ENCODE data around the gene TANC1. TPM values are rescaled to one million over a fixed set of nuclear protein-coding genes. Genes with fewer than 3 reads are reported as not detected.

The TANC1 gene
- total and polyA plus RNA-seq, 2 donors (not counting 3 experiments of a cell fraction or from before 2014, with no cell fraction given): 58.9 to 99.4 TPM

DNA sequence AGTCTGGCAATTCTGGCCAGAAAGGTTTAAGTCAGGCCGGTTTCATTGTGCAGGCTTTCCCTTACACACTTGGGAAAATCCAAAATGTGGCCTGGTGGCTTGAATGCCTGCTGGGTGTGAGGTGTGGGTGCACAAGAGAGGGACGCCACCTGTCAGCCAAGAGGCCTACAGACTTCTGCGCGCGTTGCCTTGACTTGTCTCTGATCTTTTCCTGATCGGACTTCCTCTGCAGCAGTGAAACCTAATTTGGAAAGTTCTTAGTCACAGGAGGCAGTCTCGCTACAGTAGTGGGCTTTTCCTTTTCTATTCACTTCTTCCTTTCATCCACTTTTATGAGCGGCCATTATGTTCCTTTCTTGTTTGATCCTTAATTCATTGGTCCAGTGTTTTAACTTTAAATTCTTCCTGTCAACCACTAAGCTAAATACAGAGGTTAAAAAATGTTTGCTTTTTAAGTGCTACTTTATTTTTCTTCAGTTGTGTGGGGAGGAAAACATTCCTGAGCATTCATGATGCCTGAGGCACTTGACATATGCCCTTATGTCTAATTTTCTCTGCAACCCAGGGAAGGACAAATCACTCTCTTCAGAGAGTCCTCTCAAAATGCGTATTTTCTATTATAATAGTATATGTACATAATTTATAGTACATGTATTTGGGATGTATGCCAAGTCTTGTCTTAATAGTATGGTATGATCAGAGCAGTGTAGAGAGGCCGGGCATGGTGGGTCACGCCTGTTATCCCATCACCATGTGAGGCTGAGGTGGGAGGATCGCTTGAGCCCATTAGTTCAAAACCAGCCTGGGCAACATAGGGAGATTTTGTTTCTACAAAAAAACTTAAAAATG lies 189.1 kb downstream of the TANC1 start:
- peak overlapping the region; percentile 59 for H3K4me2 ChIP-seq (ENCODE audit: insufficient read depth, low read length)
- peaks cover 38% of the 10 kb centered on the region for H3K4me1 ChIP-seq (ENCODE audit: control insufficient read depth, extremely low read depth, insufficient read depth, low read length)
- intact Hi-C loops (cut with micrococcal nuclease): no loop called here
- no peaks in the 10 kb centered on the region for H3K9me3 ChIP-seq (replicated peaks; ENCODE audit: control insufficient read depth, insufficient read depth, low read length)
- peaks cover 12 to 16% of the 10 kb centered on the region in 2 experiments for H3K36me3 ChIP-seq (ENCODE audit: control insufficient read depth in 2 of 2, extremely low read depth in 1 of 2, insufficient read depth in 2 of 2, low read length in 2 of 2)
- H3K27me3 ChIP-seq (ENCODE audit: control insufficient read depth in 2 of 2, insufficient read depth in 2 of 2, low read length in 2 of 2): no peaks in the 10 kb centered on the region
- ChIA-PET CTCF (interaction anchor here (0.9 to 1.3 kb wide), 3 partner anchors 11 to 39 kb away, joined by 3 to 4 read pairs (median 3); no protein-coding TSS in a partner anchor), POLR2A (no interaction called here)
- peaks cover 4% of the 10 kb centered on the region for H4K20me1 ChIP-seq (replicated peaks; ENCODE audit: control insufficient read depth, extremely low read depth, insufficient read depth, low read length)
- peak overlapping the region; percentile 23 for H3K27ac ChIP-seq (ENCODE audit: insufficient read depth, low read depth, low read length)
- dilution Hi-C loops (cut with MboI; ENCODE audit: extremely low pct_ligation_motif_present, low sequenced_read_pairs): no loop called here
- H3K79me2 ChIP-seq (ENCODE audit: control insufficient read depth, insufficient read depth, low read length): peaks cover 6% of the 10 kb centered on the region
- no peaks in the 10 kb centered on the region for H3K9me1 ChIP-seq (replicated peaks; ENCODE audit: control insufficient read depth, extremely low read depth, insufficient read depth, low read length)
- FAIRE-seq: peak; percentile 98
- H3K9ac ChIP-seq (replicated peaks; ENCODE audit: extremely low read depth, insufficient read depth, low read length): no peak overlapping the region
- H2AFZ ChIP-seq (ENCODE audit: low read depth, low read length): no peak overlapping the region
- no TSS peak for BruUV-seq (replicated peaks)
- peak; percentile 73 for DNase-seq (ENCODE audit: low read depth, low spot score)
- H3K4me3 ChIP-seq (replicated peaks in 1 of 3; ENCODE audit: insufficient read depth in 1 of 3, low read depth in 1 of 3, low read length in 3 of 3): no peak overlapping the region
- TF ChIP-seq, protein P1, sequence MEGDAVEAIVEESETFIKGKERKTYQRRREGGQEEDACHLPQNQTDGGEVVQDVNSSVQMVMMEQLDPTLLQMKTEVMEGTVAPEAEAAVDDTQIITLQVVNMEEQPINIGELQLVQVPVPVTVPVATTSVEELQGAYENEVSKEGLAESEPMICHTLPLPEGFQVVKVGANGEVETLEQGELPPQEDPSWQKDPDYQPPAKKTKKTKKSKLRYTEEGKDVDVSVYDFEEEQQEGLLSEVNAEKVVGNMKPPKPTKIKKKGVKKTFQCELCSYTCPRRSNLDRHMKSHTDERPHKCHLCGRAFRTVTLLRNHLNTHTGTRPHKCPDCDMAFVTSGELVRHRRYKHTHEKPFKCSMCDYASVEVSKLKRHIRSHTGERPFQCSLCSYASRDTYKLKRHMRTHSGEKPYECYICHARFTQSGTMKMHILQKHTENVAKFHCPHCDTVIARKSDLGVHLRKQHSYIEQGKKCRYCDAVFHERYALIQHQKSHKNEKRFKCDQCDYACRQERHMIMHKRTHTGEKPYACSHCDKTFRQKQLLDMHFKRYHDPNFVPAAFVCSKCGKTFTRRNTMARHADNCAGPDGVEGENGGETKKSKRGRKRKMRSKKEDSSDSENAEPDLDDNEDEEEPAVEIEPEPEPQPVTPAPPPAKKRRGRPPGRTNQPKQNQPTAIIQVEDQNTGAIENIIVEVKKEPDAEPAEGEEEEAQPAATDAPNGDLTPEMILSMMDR (IDR thresholded peaks at IDR 0.05; ENCODE audit: extremely low read depth in 1 of 2, insufficient read depth in 1 of 2, low read depth in 1 of 2, low read length in 2 of 2): no peak
- peak; percentile 55 for TF ChIP-seq POLR2AphosphoS5 (IDR thresholded peaks at IDR 0.05; ENCODE audit: insufficient read depth, low read depth, low read length)

DNA sequence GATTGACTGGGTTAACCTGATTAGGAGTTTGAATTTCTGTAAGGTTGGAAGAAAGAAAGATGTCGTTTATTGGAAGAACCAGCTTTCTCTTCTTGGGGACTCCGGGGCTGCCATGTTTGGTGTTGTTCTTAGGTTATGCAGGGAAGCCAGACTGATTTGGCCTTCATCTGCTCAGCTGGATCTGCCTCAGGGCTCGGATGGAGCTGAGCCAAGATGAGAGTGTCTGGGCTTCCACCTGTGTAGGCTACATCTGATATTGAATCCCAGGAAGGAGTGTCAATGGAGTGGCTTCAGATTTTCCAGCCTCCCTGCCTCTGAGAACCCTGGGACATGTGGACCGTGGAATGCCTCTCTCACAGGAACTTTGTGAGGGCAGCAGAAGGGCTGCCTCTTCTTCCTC lies 192.0 kb downstream of the TANC1 start:
- peaks cover 4% of the 10 kb centered on the region for H4K20me1 ChIP-seq (replicated peaks; ENCODE audit: control insufficient read depth, extremely low read depth, insufficient read depth, low read length)
- H3K9me1 ChIP-seq (replicated peaks; ENCODE audit: control insufficient read depth, extremely low read depth, insufficient read depth, low read length): no peaks in the 10 kb centered on the region
- FAIRE-seq (no peak), DNase-seq (ENCODE audit: low read depth, low spot score) (no peak)
- no peak overlapping the region for H3K27ac ChIP-seq (ENCODE audit: insufficient read depth, low read depth, low read length)
- H3K79me2 ChIP-seq (ENCODE audit: control insufficient read depth, insufficient read depth, low read length): peaks cover 6% of the 10 kb centered on the region
- intact Hi-C loops (cut with micrococcal nuclease): no loop called here
- no peak for TF ChIP-seq POLR2A (IDR thresholded peaks at IDR 0.05; ENCODE audit: low read depth, low read length)
- no peak for TF ChIP-seq FOS (IDR thresholded peaks at IDR 0.05; ENCODE audit: borderline replicate concordance, insufficient read depth, low read length)
- no peak for TF ChIP-seq POLR2AphosphoS5 (IDR thresholded peaks at IDR 0.05; ENCODE audit: insufficient read depth, low read depth, low read length)
- TF ChIP-seq JUN (IDR thresholded peaks at IDR 0.05; ENCODE audit: borderline replicate concordance, insufficient read depth, insufficient read length, low read depth): no peak
- no peak for TF ChIP-seq EZH2 (IDR thresholded peaks at IDR 0.05; ENCODE audit: borderline replicate concordance, low read depth, low read length, severe bottlenecking)
- TF ChIP-seq, protein P2, sequence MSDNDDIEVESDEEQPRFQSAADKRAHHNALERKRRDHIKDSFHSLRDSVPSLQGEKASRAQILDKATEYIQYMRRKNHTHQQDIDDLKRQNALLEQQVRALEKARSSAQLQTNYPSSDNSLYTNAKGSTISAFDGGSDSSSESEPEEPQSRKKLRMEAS (IDR thresholded peaks at IDR 0.05; ENCODE audit: insufficient read depth, insufficient read length): no peak
- TF ChIP-seq MYC (IDR thresholded peaks at IDR 0.05; ENCODE audit: low read depth, low read length): no peak
- TF ChIP-seq, protein P1 (IDR thresholded peaks at IDR 0.05; ENCODE audit: extremely low read depth in 1 of 2, insufficient read depth in 1 of 2, low read depth in 1 of 2, low read length in 2 of 2): no peak
- no peak overlapping the region for H2AFZ ChIP-seq (ENCODE audit: low read depth, low read length)
- H3K4me3 ChIP-seq (replicated peaks in 1 of 3; ENCODE audit: insufficient read depth in 1 of 3, low read depth in 1 of 3, low read length in 3 of 3): no peak overlapping the region
- no peak overlapping the region for H3K4me2 ChIP-seq (ENCODE audit: insufficient read depth, low read length)
- H3K27me3 ChIP-seq (ENCODE audit: control insufficient read depth in 2 of 2, insufficient read depth in 2 of 2, low read length in 2 of 2): no peaks in the 10 kb centered on the region
- H3K36me3 ChIP-seq (ENCODE audit: control insufficient read depth in 2 of 2, extremely low read depth in 1 of 2, insufficient read depth in 2 of 2, low read length in 2 of 2): peaks cover 10 to 15% of the 10 kb centered on the region in 2 experiments
- H3K4me1 ChIP-seq (ENCODE audit: control insufficient read depth, extremely low read depth, insufficient read depth, low read length): peaks cover 34% of the 10 kb centered on the region
- ChIA-PET CTCF (interaction anchor here (1.4 kb wide), 1 partner anchor 42 kb away, joined by 4 read pairs; no protein-coding TSS in a partner anchor), POLR2A (no interaction called here)
- H3K9me3 ChIP-seq (replicated peaks; ENCODE audit: control insufficient read depth, insufficient read depth, low read length): no peaks in the 10 kb centered on the region
- no peak overlapping the region for H3K9ac ChIP-seq (replicated peaks; ENCODE audit: extremely low read depth, insufficient read depth, low read length)
- BruUV-seq (replicated peaks): no TSS peak
- dilution Hi-C loops (cut with MboI; ENCODE audit: extremely low pct_ligation_motif_present, low sequenced_read_pairs): no loop called here
